HCT116 (cell line): ENCODE measurements around the gene ARR3. TPM values are rescaled to one million over a fixed set of nuclear protein-coding genes. Genes with fewer than 3 reads are reported as not detected.

Experiments
- ATAC-seq: fragments of 200-7000 bp; cut with Tn5 transposase; 2 replicates; pipeline ENCODE4 v1.9.1; 2020; ENCODE audit warnings: mild to moderate bottlenecking, moderate library complexity
- BruUV-seq: library from RNA; stranded (reverse); fragments of 400-500 nt; replicated peaks from 2 replicates; lab custom pipeline; 2021; lab: Mats Ljungman, UMichigan
- CTCF ChIA-PET: fragments of 300-600 bp; sonication (Branson Sonifier 250); formaldehyde crosslinking; loops from one replicate; lab custom pipeline; 2021; ENCODE audit warnings: antibody characterized with exemption; lab: Charles Lee
- POLR2A ChIA-PET: fragments of 300-600, 350-600 bp; sonication (Branson Sonifier 250); formaldehyde crosslinking; loops from one replicate; lab custom pipeline; 2021; ENCODE audit warnings: antibody characterized with exemption; lab: Charles Lee
- RAD21 ChIA-PET, 2 experiments: fragments of 300-600 bp; sonication (Branson Sonifier 250); formaldehyde crosslinking; loops; one replicate each; lab custom pipeline; 2023; ENCODE audit warnings: low total read pairs in 2 of 2; ENCODE audit not compliant: uncharacterized antibody in 2 of 2, unreplicated experiment in 2 of 2, low non-redundant PET in 1 of 2; lab: Charles Lee
- DNase-seq: peaks from one replicate; pipeline ENCODE4 v3.0.0-alpha.2; 2010; ENCODE audit warnings: low read depth, low spot score
- H2AFZ ChIP-seq: fragments of 200-600 bp; shearing (Covaris generic), sonication (generic); 2 replicates; pipeline ENCODE4 v1.6.1; 2017; ENCODE audit warnings: low read depth, mixed run types, mixed read lengths, antibody characterized with exemption, low read length; ENCODE audit not compliant: poor library complexity, severe bottlenecking
- H3K27ac ChIP-seq: 2 replicates; pipeline ENCODE4 v1.5.1; 2012; ENCODE audit warnings: low read depth, low read length
- H3K27me3 ChIP-seq: fragments of 200-600 bp; sonication (generic); 2 replicates; pipeline ENCODE4 v1.6.1; 2016; ENCODE audit warnings: mixed run types, low read length, mixed read lengths; ENCODE audit not compliant: insufficient read depth
- H3K36me3 ChIP-seq, 2 experiments: fragments of 200-500 bp in 1 of 2; fragments of 200-600 bp in 1 of 2; sonication (Bioruptor generic) in 1 of 2; sonication (generic) in 1 of 2; 2 replicates each; pipeline versions ENCODE4 v1.5.1 to v1.6.1; 2014 to 2016; ENCODE audit warnings: low read length in 2 of 2, inconsistent platforms in 1 of 2, mixed read lengths in 1 of 2, mixed run types in 1 of 2; ENCODE audit not compliant: insufficient read depth in 2 of 2, control insufficient read depth in 1 of 2
- H3K4me1 ChIP-seq, 2 experiments: fragments of 200-600 bp in 1 of 2; sonication (generic) in 1 of 2; 2 replicates each; pipeline versions ENCODE4 v1.5.1 to v1.6.1; 2012 to 2017; ENCODE audit warnings: low read length in 2 of 2, inconsistent platforms in 1 of 2, mild to moderate bottlenecking in 1 of 2, mixed read lengths in 1 of 2, mixed run types in 1 of 2, moderate library complexity in 1 of 2; ENCODE audit not compliant: insufficient read depth in 2 of 2, control insufficient read depth in 1 of 2
- H3K4me2 ChIP-seq: fragments of 200-600 bp; sonication (generic); 2 replicates; pipeline ENCODE4 v1.6.1; 2017; ENCODE audit warnings: mixed run types, low read length, mixed read lengths
- H3K4me3 ChIP-seq, 2 experiments: fragments of 200-600 bp in 1 of 2; sonication (generic) in 1 of 2; replicated peaks in 1 of 2; 2 replicates each; pipeline ENCODE4 v1.5.1; 2011 to 2016; ENCODE audit warnings: low read length in 2 of 2, control low read depth in 1 of 2, low read depth in 1 of 2, mild to moderate bottlenecking in 1 of 2, mixed read lengths in 1 of 2, mixed run types in 1 of 2
- H3K79me2 ChIP-seq: fragments of 200-600 bp; sonication (generic); 2 replicates; pipeline ENCODE4 v1.6.1; 2017; ENCODE audit warnings: mild to moderate bottlenecking, mixed run types, low read length, moderate library complexity, mixed read lengths; ENCODE audit not compliant: insufficient read depth
- H3K9ac ChIP-seq: fragments of 200-600 bp; sonication (generic); 2 replicates; pipeline ENCODE4 v1.6.1; 2016; ENCODE audit warnings: low read length, mixed read lengths
- H3K9me2 ChIP-seq: fragments of 200-600 bp; sonication (generic), shearing (Covaris generic); 2 replicates; pipeline ENCODE4 v1.6.1; 2017; ENCODE audit warnings: mixed run types, mild to moderate bottlenecking, moderate library complexity; ENCODE audit not compliant: insufficient read depth
- H3K9me3 ChIP-seq, 2 experiments: fragments of 200-500 bp in 1 of 2; fragments of 200-600 bp in 1 of 2; sonication (Bioruptor generic) in 1 of 2; sonication (generic) in 1 of 2; 2 replicates each; pipeline ENCODE4 v1.6.1; 2014 to 2017; ENCODE audit warnings: low read length in 2 of 2, mixed read lengths in 2 of 2, inconsistent platforms in 1 of 2, low read depth in 1 of 2, mild to moderate bottlenecking in 1 of 2, mixed run types in 1 of 2, moderate library complexity in 1 of 2; ENCODE audit not compliant: control insufficient read depth in 1 of 2, insufficient read depth in 1 of 2
- H4K20me1 ChIP-seq: fragments of 200-600 bp; sonication (generic), shearing (Covaris generic); 2 replicates; pipeline ENCODE4 v1.6.1; 2017; ENCODE audit warnings: mixed run types, mild to moderate bottlenecking, moderate library complexity; ENCODE audit not compliant: insufficient read depth
- ATF3 ChIP-seq: IDR thresholded peaks from 2 replicates; pipeline ENCODE4 v1.6.1; 2012
- CBX3 ChIP-seq: IDR thresholded peaks from 2 replicates; pipeline ENCODE4 v1.6.1; 2012; ENCODE audit warnings: low read depth
- CEBPB ChIP-seq: IDR thresholded peaks from 2 replicates; pipeline ENCODE4 v1.6.1; 2012; ENCODE audit warnings: low read depth
- CTCF ChIP-seq, 3 experiments: fragments of 200-600 bp in 1 of 3; sonication (generic) in 1 of 3; IDR thresholded peaks in 2 of 3; conservative IDR thresholded peaks in 1 of 3; 2 replicates each; pipeline ENCODE4 v1.5.1; 2012 to 2017; ENCODE audit warnings: low read depth in 2 of 3, low read length in 2 of 3, antibody characterized with exemption in 1 of 3, borderline replicate concordance in 1 of 3, control low read depth in 1 of 3, mild to moderate bottlenecking in 1 of 3, mixed read lengths in 1 of 3, mixed run types in 1 of 3, moderate library complexity in 1 of 3; ENCODE audit not compliant: insufficient read depth in 1 of 3
- ELF1 ChIP-seq: IDR thresholded peaks from 2 replicates; pipeline ENCODE4 v1.6.1; 2012; ENCODE audit warnings: low read depth, borderline replicate concordance
- EZH2 ChIP-seq: fragments of 200-600 bp; sonication (generic); IDR thresholded peaks from 2 replicates; pipeline ENCODE4 v1.6.1; 2017; ENCODE audit warnings: antibody characterized with exemption, mixed run types
- MAX ChIP-seq: IDR thresholded peaks from 2 replicates; pipeline ENCODE4 v1.6.1; 2012
- POLR2AphosphoS5 ChIP-seq: IDR thresholded peaks from 2 replicates; pipeline ENCODE4 v1.6.1; 2011; ENCODE audit warnings: mild to moderate bottlenecking, low read depth, low read length, moderate library complexity
- RAD21 ChIP-seq: IDR thresholded peaks from 2 replicates; pipeline ENCODE4 v1.6.1; 2012; ENCODE audit warnings: low read depth, mild to moderate bottlenecking
- REST ChIP-seq: IDR thresholded peaks from 2 replicates; pipeline ENCODE4 v1.6.1; 2012; ENCODE audit warnings: low read depth
- SIN3A ChIP-seq: IDR thresholded peaks from 2 replicates; pipeline ENCODE4 v1.6.1; 2012; ENCODE audit warnings: low read depth
- SRF ChIP-seq: IDR thresholded peaks from 2 replicates; pipeline ENCODE4 v1.6.1; 2012; ENCODE audit warnings: low read depth
- YY1 ChIP-seq: IDR thresholded peaks from 2 replicates; pipeline ENCODE4 v1.6.1; 2011; ENCODE audit warnings: low read length, low read depth, moderate library complexity, mild to moderate bottlenecking; ENCODE audit not compliant: insufficient replicate concordance; ENCODE audit errors: extremely low read depth
- ZNF274 ChIP-seq: fragments of 200-500 bp; sonication (Bioruptor generic); IDR thresholded peaks from 2 replicates; pipeline ENCODE4 v1.6.1; 2014; ENCODE audit warnings: mild to moderate bottlenecking, low read depth, low read length, inconsistent platforms
- intact Hi-C: fragments of 100-400 bp; cut with micrococcal nuclease; formaldehyde crosslinking; loops from 2 replicates; pipeline ENCODE4 v1.10.0; 2022
- total RNA-seq: library from RNA; stranded (reverse); gene quantifications from one replicate; pipeline ENCODE4 v1.2.1, GENCODE V29; 2021; ENCODE audit not compliant: unreplicated experiment

ARR3 gene
- total RNA-seq, 1 experiment from 2014 or later: not detected

GRCh38 chrX:70252491-70252890 lies 15.6 kb upstream of the ARR3 start:
- ATAC-seq: no peak
- no peaks in the 10 kb centered on the region for H3K79me2 ChIP-seq

GRCh38 chrX:70253377-70254062 lies 14.6 kb upstream of the ARR3 start:
- Histone ChIP-seq H3K27me3 (no peaks in the 10 kb centered on the region), H3K4me2 (peak overlapping the region; percentile 66), H3K4me1 (peaks cover 16 to 46% of the 10 kb centered on the region in 2 experiments), H3K9ac (peak overlapping the region; percentile 17; the same call in 1 of the 2 replicates), H3K36me3 (no peaks in the 10 kb centered on the region), H3K9me2 (no peaks in the 10 kb centered on the region), H3K27ac (peak overlapping the region; percentile 71), H3K9me3 (no peaks in the 10 kb centered on the region), H4K20me1 (no peaks in the 10 kb centered on the region), H2AFZ (peak overlapping the region; percentile 33), H3K4me3 (peak overlapping the region in 1 of 2 experiments; percentile 13; a peak in 1 of 4 replicates), H3K79me2 (no peaks in the 10 kb centered on the region)
- intact Hi-C loops: no loop called here
- POLR2A ChIA-PET: interaction anchor here (1.0 kb wide), 1 partner anchor 9 kb away, joined by 3 read pairs; no protein-coding TSS in a partner anchor
- ATAC-seq (peak; percentile 51), DNase-seq (peak; percentile 39)
- RAD21 ChIA-PET: no interaction called here
- no TSS peak for BruUV-seq
- CTCF ChIA-PET: interaction anchor here (1.4 kb wide), 1 partner anchor 9 kb away, joined by 6 read pairs; no protein-coding TSS in a partner anchor
- TF ChIP-seq CBX3: no peak
- TF ChIP-seq ATF3: peak; percentile 25; the same call in 1 of the 2 replicates
- no peak for TF ChIP-seq SRF
- no peak for TF ChIP-seq REST
- no peak for TF ChIP-seq CTCF (IDR thresholded peaks at IDR 0.05 in 2 of 3, conservative IDR thresholded peaks at IDR 0.05 in 1 of 3; ENCODE audit: borderline replicate concordance in 1 of 3, insufficient read depth in 1 of 3, low read depth in 2 of 3, low read length in 2 of 3)
- no peak for TF ChIP-seq ZNF274

More at GRCh38 chrX:70252491-70252890, 15.6 kb upstream of the ARR3 start:
- Histone ChIP-seq H4K20me1 (no peaks in the 10 kb centered on the region), H3K27ac (no peak overlapping the region), H3K9me3 (no peaks in the 10 kb centered on the region), H3K4me2 (no peak overlapping the region), H2AFZ (no peak overlapping the region), H3K4me1 (peaks cover 16 to 46% of the 10 kb centered on the region in 2 experiments), H3K9ac (no peak overlapping the region), H3K36me3 (no peaks in the 10 kb centered on the region)
- POLR2A ChIA-PET: no interaction called here
- intact Hi-C loops: no loop called here
- BruUV-seq: no TSS peak
- RAD21 ChIA-PET: no interaction called here
- CTCF ChIA-PET: no interaction called here
- TF ChIP-seq YY1 (no peak), POLR2AphosphoS5 (no peak), ELF1 (no peak), SIN3A (no peak), RAD21 (no peak), CEBPB (no peak), EZH2 (no peak), ATF3 (no peak), MAX (no peak), CBX3 (no peak), SRF (no peak)
- TF ChIP-seq, all 23 proteins: peak for 0
- no peak for DNase-seq
- Histone ChIP-seq H3K9me2 (no peaks in the 10 kb centered on the region), H3K4me3 (no peak overlapping the region), H3K27me3 (no peaks in the 10 kb centered on the region)
